GM19328 (cell line): ENCODE results near the gene TBC1D22A.

Source experiments
- ATAC-seq: cut with Tn5 transposase; IDR thresholded peaks from one replicate; pipeline ENCODE4 v1.9.1; 2021; ENCODE audit warnings: mild to moderate bottlenecking, moderate library complexity; ENCODE audit not compliant: unreplicated experiment

TBC1D22A gene

GRCh38 chr22:47021371-47022074, 259.1 kb downstream of the TBC1D22A start:
- no peak for ATAC-seq

GRCh38 chr22:47022075-47022473, 259.6 kb downstream of the TBC1D22A start:
- ATAC-seq, result no peak

- no peak for ATAC-seq
Observed at GRCh38 chr22:47022475-47022874, 260.0 kb downstream of the TBC1D22A start.

- ATAC-seq, result no peak
Observed at GRCh38 chr22:47023871-47024270, 261.4 kb downstream of the TBC1D22A start.

GRCh38 chr22:47027766-47028165, 265.3 kb downstream of the TBC1D22A start:
- no peak for ATAC-seq

- no peak for ATAC-seq
Observed at GRCh38 chr22:47029244-47030074, 267.0 kb downstream of the TBC1D22A start.

GRCh38 chr22:47030143-47030661, 267.8 kb downstream of the TBC1D22A start:
- no peak for ATAC-seq

GRCh38 chr22:47030881-47031627, 268.6 kb downstream of the TBC1D22A start:
- no peak for ATAC-seq

- no peak for ATAC-seq
Observed at GRCh38 chr22:47031628-47031915, 269.1 kb downstream of the TBC1D22A start.

GRCh38 chr22:47032091-47032943, 269.9 kb downstream of the TBC1D22A start:
- no peak for ATAC-seq

GRCh38 chr22:47032956-47033647, 270.7 kb downstream of the TBC1D22A start:
- no peak for ATAC-seq

- ATAC-seq, result no peak
Observed at GRCh38 chr22:47033648-47034000, 271.2 kb downstream of the TBC1D22A start.

GRCh38 chr22:47034076-47034808, 271.8 kb downstream of the TBC1D22A start:
- no peak for ATAC-seq

- no peak for ATAC-seq
Observed at GRCh38 chr22:47034905-47035419, 272.5 kb downstream of the TBC1D22A start.

GRCh38 chr22:47035425-47035881, 273.0 kb downstream of the TBC1D22A start:
- ATAC-seq, result no peak

- no peak for ATAC-seq
Observed at GRCh38 chr22:47036352-47036751, 273.9 kb downstream of the TBC1D22A start.

GRCh38 chr22:47036936-47037485, 274.6 kb downstream of the TBC1D22A start:
- no peak for ATAC-seq

GRCh38 chr22:47038206-47038835, 275.9 kb downstream of the TBC1D22A start:
- ATAC-seq, result no peak
